HepG2 (cell line): Measurements from ENCODE around the gene ZFP36L2. TPM values are rescaled to one million over a fixed set of nuclear protein-coding genes. Genes with fewer than 3 reads are reported as not detected.

Source experiments
- ARHGAP35 ChIP-seq: sonication (generic); formaldehyde crosslinking; IDR thresholded peaks from 2 replicates; pipeline ENCODE4 v1.9.0; 2022; ENCODE audit warnings: mild to moderate bottlenecking, inconsistent platforms, moderate library complexity, missing genetic modification reagents, borderline replicate concordance
- GTF2F1 ChIP-seq: fragments of 150-350 bp; IDR thresholded peaks from 2 replicates; pipeline ENCODE4 v1.6.1; 2014; ENCODE audit warnings: low read length
- HOXA9 ChIP-seq: sonication (generic); formaldehyde crosslinking; IDR thresholded peaks from 2 replicates; pipeline ENCODE4 v1.8.1; 2022; ENCODE audit warnings: missing genetic modification reagents, mild to moderate bottlenecking, moderate library complexity, borderline replicate concordance
- RAD51 ChIP-seq: fragments of 450-650 bp; IDR thresholded peaks from 2 replicates; pipeline ENCODE4 v1.6.1; 2016; ENCODE audit warnings: borderline replicate concordance
- REL ChIP-seq: sonication (generic); formaldehyde crosslinking; conservative IDR thresholded peaks from 2 replicates; pipeline ENCODE4 v1.8.0; 2022; ENCODE audit warnings: mild to moderate bottlenecking, missing genetic modification reagents, moderate library complexity
- SP2 ChIP-seq: sonication (generic); formaldehyde crosslinking; IDR thresholded peaks from 2 replicates; pipeline ENCODE4 v1.5.1; 2020; ENCODE audit warnings: mild to moderate bottlenecking, missing genetic modification reagents
- TCF7 ChIP-seq: sonication (generic); IDR thresholded peaks from 2 replicates; pipeline ENCODE4 v1.6.1; 2016; ENCODE audit warnings: antibody characterized with exemption, low read depth
- TCF7L2 ChIP-seq: IDR thresholded peaks from 2 replicates; pipeline ENCODE4 v1.6.1; 2011; ENCODE audit warnings: mild to moderate bottlenecking, low read depth, low read length, moderate library complexity
- TMF1 ChIP-seq: sonication (generic); formaldehyde crosslinking; IDR thresholded peaks from 2 replicates; pipeline ENCODE4 v1.8.1; 2022; ENCODE audit warnings: low read depth, missing genetic modification reagents
- U2AF1 ChIP-seq: fragments of 200-400 bp; formaldehyde crosslinking; optimal IDR thresholded peaks from 2 replicates; pipeline ENCODE3; 2017; ENCODE audit warnings: mild to moderate bottlenecking, low read depth, low read length
- ZBTB3 ChIP-seq: sonication (generic); formaldehyde crosslinking; IDR thresholded peaks from 2 replicates; pipeline ENCODE4 v1.4.0; 2020; ENCODE audit warnings: low read depth, mild to moderate bottlenecking, moderate library complexity, missing genetic modification reagents, borderline replicate concordance
- ZMAT3 ChIP-seq: sonication (generic); formaldehyde crosslinking; conservative IDR thresholded peaks from 2 replicates; pipeline ENCODE4 v1.7.0; 2021; ENCODE audit warnings: missing genetic modification reagents
- ZNF296 ChIP-seq: sonication (generic); formaldehyde crosslinking; conservative IDR thresholded peaks from 2 replicates; pipeline ENCODE4 v1.5.0; 2020; ENCODE audit warnings: mild to moderate bottlenecking, missing genetic modification reagents
- ZNF468 ChIP-seq: sonication (generic); formaldehyde crosslinking; IDR thresholded peaks from 2 replicates; pipeline ENCODE4 v1.8.0; 2022; ENCODE audit warnings: mild to moderate bottlenecking, moderate library complexity, missing genetic modification reagents
- ZSCAN12 ChIP-seq: sonication (generic); formaldehyde crosslinking; IDR thresholded peaks from 2 replicates; pipeline ENCODE4 v1.9.0; 2021; ENCODE audit warnings: mild to moderate bottlenecking, missing genetic modification reagents
- polyA plus RNA-seq, 8 experiments: library from polyadenylated mRNA; depleted of rRNA in 3 of 8; stranded (reverse) in 7 of 8; unstranded in 1 of 8; fragments of >200 nt; fragmentation: Illumina TruSeq in 4 of 8; extraction: Trizol in 4 of 8; gene quantifications; 2 replicates each; pipeline versions ENCODE4 v1.2.1 to v1.2.3, GENCODE V29; 2011 to 2016; ENCODE audit warnings: low read depth in 4 of 8, missing spikeins in 1 of 8, mixed read lengths in 1 of 8; ENCODE audit not compliant: insufficient read depth in 1 of 8
- total RNA-seq, 5 experiments: library from RNA; depleted of rRNA; stranded (reverse); fragments of >200 nt; fragmentation: Illumina TruSeq; extraction: Trizol; gene quantifications; 2 replicates each; pipeline ENCODE4 v1.2.3, GENCODE V29; 2016; ENCODE audit warnings: low read depth in 1 of 5
- TF ChIP-seq, protein P1 (sequence below): sonication (generic); formaldehyde crosslinking; IDR thresholded peaks from 2 replicates; pipeline ENCODE4 v1.8.0; 2022; ENCODE audit warnings: low read depth, missing genetic modification reagents
- TF ChIP-seq, protein P2 (sequence below): sonication (generic); formaldehyde crosslinking; IDR thresholded peaks from 2 replicates; pipeline ENCODE4 v1.8.0; 2022; ENCODE audit warnings: mild to moderate bottlenecking, missing genetic modification reagents, moderate library complexity
- TF ChIP-seq, protein P3 (sequence below): sonication (generic); formaldehyde crosslinking; IDR thresholded peaks from 2 replicates; pipeline ENCODE4 v1.8.1; 2023; ENCODE audit warnings: mild to moderate bottlenecking, missing genetic modification reagents, borderline replicate concordance
- TF ChIP-seq, protein P4 (sequence below): sonication (generic); formaldehyde crosslinking; IDR thresholded peaks from 2 replicates; pipeline ENCODE4 v1.8.1; 2022; ENCODE audit warnings: low read depth, mild to moderate bottlenecking, missing genetic modification reagents
- TF ChIP-seq, protein P5 (sequence below): sonication (generic); formaldehyde crosslinking; IDR thresholded peaks from 2 replicates; pipeline ENCODE4 v1.4.0; 2020; ENCODE audit warnings: mild to moderate bottlenecking, missing genetic modification reagents, borderline replicate concordance

The ZFP36L2 gene
- total and polyA plus RNA-seq, 2 of the 13 experiments (the other 11 are each of a cell fraction or from before 2014, with no cell fraction given), result 11.2 to 21.8 TPM

DNA sequence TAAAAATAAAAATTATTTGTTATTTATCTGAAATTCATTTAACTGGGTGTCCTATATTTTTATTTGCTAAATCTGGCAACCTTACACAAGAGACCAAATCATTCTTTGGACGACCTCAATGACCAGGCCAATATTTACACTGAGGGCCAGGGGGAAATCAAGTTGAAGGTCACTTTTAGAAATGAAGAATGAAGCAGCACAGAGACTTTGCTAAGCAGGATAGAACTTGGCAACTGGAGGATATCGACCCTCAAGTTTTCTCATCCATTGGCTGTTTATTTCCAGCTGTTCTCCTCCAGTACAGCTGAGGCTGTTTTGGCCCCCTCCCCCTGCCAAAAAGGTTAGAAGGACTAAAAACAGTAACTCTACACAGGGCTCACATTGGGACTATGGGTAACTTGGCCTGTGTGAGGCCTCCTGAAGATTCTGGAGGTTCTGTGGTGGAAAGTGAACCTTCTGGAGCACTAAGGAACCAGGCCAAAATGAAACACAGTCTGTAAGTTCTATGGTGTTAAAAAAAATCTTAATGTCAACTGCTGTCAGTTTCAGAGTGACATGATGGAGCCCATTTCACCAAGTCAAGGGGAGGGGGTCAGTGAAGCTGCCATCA, 32.2 kb upstream of the ZFP36L2 start (continued):
- TF ChIP-seq, protein P1, sequence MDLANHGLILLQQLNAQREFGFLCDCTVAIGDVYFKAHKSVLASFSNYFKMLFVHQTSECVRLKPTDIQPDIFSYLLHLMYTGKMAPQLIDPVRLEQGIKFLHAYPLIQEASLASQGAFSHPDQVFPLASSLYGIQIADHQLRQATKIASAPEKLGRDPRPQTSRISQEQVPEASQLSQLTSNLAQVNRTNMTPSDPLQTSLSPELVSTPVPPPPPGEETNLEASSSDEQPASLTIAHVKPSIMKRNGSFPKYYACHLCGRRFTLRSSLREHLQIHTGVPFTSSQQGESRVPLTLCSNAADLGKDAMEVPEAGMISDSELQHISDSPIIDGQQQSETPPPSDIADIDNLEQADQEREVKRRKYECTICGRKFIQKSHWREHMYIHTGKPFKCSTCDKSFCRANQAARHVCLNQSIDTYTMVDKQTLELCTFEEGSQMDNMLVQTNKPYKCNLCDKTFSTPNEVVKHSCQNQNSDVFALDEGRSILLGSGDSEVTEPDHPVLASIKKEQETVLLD (CRISPR knock-in tag), result no peak
- TF ChIP-seq ZNF296, result no peak
- no peak for TF ChIP-seq HOXA9 (CRISPR knock-in tag)
- no peak for TF ChIP-seq ARHGAP35 (CRISPR knock-in tag)
- TF ChIP-seq U2AF1, result no peak
- no peak for TF ChIP-seq REL (CRISPR knock-in tag)
- TF ChIP-seq, protein P2, sequence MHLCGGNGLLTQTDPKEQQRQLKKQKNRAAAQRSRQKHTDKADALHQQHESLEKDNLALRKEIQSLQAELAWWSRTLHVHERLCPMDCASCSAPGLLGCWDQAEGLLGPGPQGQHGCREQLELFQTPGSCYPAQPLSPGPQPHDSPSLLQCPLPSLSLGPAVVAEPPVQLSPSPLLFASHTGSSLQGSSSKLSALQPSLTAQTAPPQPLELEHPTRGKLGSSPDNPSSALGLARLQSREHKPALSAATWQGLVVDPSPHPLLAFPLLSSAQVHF, result no peak
- TF ChIP-seq ZBTB3 (CRISPR knock-in tag), result no peak
- no peak for TF ChIP-seq TMF1 (CRISPR knock-in tag)
- no peak for TF ChIP-seq TCF7L2
- TF ChIP-seq TCF7, result peak; percentile 45
- TF ChIP-seq GTF2F1, result no peak
- TF ChIP-seq RAD51, result no peak
- no peak for TF ChIP-seq ZMAT3 (CRISPR knock-in tag)
- TF ChIP-seq, protein P3, sequence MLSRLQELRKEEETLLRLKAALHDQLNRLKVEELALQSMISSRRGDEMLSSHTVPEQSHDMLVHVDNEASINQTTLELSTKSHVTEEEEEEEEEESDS (CRISPR knock-in tag), result no peak
- TF ChIP-seq ZNF468 (CRISPR knock-in tag), result no peak
- no peak for TF ChIP-seq SP2 (CRISPR knock-in tag)
- TF ChIP-seq, protein P4, sequence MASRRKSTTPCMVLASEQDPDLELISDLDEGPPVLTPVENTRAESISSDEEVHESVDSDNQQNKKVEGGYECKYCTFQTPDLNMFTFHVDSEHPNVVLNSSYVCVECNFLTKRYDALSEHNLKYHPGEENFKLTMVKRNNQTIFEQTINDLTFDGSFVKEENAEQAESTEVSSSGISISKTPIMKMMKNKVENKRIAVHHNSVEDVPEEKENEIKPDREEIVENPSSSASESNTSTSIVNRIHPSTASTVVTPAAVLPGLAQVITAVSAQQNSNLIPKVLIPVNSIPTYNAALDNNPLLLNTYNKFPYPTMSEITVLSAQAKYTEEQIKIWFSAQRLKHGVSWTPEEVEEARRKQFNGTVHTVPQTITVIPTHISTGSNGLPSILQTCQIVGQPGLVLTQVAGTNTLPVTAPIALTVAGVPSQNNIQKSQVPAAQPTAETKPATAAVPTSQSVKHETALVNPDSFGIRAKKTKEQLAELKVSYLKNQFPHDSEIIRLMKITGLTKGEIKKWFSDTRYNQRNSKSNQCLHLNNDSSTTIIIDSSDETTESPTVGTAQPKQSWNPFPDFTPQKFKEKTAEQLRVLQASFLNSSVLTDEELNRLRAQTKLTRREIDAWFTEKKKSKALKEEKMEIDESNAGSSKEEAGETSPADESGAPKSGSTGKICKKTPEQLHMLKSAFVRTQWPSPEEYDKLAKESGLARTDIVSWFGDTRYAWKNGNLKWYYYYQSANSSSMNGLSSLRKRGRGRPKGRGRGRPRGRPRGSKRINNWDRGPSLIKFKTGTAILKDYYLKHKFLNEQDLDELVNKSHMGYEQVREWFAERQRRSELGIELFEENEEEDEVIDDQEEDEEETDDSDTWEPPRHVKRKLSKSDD (CRISPR knock-in tag), result no peak; the same call in 1 of the 2 replicates
- no peak for TF ChIP-seq ZSCAN12 (CRISPR knock-in tag)
- TF ChIP-seq, protein P5, sequence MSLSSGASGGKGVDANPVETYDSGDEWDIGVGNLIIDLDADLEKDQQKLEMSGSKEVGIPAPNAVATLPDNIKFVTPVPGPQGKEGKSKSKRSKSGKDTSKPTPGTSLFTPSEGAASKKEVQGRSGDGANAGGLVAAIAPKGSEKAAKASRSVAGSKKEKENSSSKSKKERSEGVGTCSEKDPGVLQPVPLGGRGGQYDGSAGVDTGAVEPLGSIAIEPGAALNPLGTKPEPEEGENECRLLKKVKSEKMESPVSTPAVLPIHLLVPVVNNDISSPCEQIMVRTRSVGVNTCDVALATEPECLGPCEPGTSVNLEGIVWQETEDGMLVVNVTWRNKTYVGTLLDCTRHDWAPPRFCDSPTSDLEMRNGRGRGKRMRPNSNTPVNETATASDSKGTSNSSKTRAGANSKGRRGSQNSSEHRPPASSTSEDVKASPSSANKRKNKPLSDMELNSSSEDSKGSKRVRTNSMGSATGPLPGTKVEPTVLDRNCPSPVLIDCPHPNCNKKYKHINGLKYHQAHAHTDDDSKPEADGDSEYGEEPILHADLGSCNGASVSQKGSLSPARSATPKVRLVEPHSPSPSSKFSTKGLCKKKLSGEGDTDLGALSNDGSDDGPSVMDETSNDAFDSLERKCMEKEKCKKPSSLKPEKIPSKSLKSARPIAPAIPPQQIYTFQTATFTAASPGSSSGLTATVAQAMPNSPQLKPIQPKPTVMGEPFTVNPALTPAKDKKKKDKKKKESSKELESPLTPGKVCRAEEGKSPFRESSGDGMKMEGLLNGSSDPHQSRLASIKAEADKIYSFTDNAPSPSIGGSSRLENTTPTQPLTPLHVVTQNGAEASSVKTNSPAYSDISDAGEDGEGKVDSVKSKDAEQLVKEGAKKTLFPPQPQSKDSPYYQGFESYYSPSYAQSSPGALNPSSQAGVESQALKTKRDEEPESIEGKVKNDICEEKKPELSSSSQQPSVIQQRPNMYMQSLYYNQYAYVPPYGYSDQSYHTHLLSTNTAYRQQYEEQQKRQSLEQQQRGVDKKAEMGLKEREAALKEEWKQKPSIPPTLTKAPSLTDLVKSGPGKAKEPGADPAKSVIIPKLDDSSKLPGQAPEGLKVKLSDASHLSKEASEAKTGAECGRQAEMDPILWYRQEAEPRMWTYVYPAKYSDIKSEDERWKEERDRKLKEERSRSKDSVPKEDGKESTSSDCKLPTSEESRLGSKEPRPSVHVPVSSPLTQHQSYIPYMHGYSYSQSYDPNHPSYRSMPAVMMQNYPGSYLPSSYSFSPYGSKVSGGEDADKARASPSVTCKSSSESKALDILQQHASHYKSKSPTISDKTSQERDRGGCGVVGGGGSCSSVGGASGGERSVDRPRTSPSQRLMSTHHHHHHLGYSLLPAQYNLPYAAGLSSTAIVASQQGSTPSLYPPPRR (CRISPR knock-in tag), result peak; percentile 83; the same call in 1 of the 2 replicates
